GM21515 (cell line): ENCODE measurements around the gene PCSK1N.
"Not testable (repeated sequence)": the region's sequence is repeated elsewhere in the genome, so short reads cannot be mapped to it uniquely, and the experiment has no call there.

Source experiments
- ATAC-seq: cut with Tn5 transposase; IDR thresholded peaks from one replicate; pipeline ENCODE4 v1.9.1; 2021; ENCODE audit not compliant: unreplicated experiment

PCSK1N gene

GRCh38 chrX:48824066-48824465, 11.3 kb downstream of the PCSK1N start:
- ATAC-seq: no peak

GRCh38 chrX:48823053-48823452, 12.4 kb downstream of the PCSK1N start:
- no peak for ATAC-seq

- not testable (repeated sequence) for ATAC-seq
These were observed 16.0 kb downstream of the PCSK1N start for GRCh38 chrX:48819394-48819793.

- no peak for ATAC-seq
These were observed 16.5 kb downstream of the PCSK1N start for GRCh38 chrX:48818866-48819265.

- ATAC-seq: no peak
These were observed 17.3 kb downstream of the PCSK1N start for GRCh38 chrX:48818098-48818497.

GRCh38 chrX:48816014-48816810, 19.2 kb downstream of the PCSK1N start:
- ATAC-seq: no peak

GRCh38 chrX:48815266-48815665, 20.1 kb downstream of the PCSK1N start:
- no peak for ATAC-seq

- no peak for ATAC-seq
These were observed 20.7 kb downstream of the PCSK1N start for GRCh38 chrX:48814722-48815121.

GRCh38 chrX:48813644-48814043, 21.8 kb downstream of the PCSK1N start:
- ATAC-seq: no peak

GRCh38 chrX:48806081-48806480, 29.3 kb downstream of the PCSK1N start:
- no peak for ATAC-seq

GRCh38 chrX:48802905-48803200, 32.6 kb downstream of the PCSK1N start:
- ATAC-seq: no peak

GRCh38 chrX:48802089-48802904, 33.1 kb downstream of the PCSK1N start:
- ATAC-seq: peak; percentile 47

- peak; percentile 89 for ATAC-seq
These were observed 33.9 kb downstream of the PCSK1N start, which contains the start of gene HDAC6 for GRCh38 chrX:48801280-48802088. TSS of gene HDAC6 (plus strand) at chrX:48802067. CDS start at chrX:48802693, 626 bp downstream.

GRCh38 chrX:48800574-48801279, 34.7 kb downstream of the PCSK1N start:
- ATAC-seq: no peak

- ATAC-seq: no peak
These were observed 37.1 kb downstream of the PCSK1N start for GRCh38 chrX:48798318-48798717.

- no peak for ATAC-seq
These were observed 40.4 kb downstream of the PCSK1N start for GRCh38 chrX:48794911-48795515.

- no peak for ATAC-seq
These were observed 41.0 kb downstream of the PCSK1N start for GRCh38 chrX:48794340-48794910.

- ATAC-seq: no peak
These were observed 41.5 kb downstream of the PCSK1N start for GRCh38 chrX:48793935-48794334.

GRCh38 chrX:48792219-48792618, 43.2 kb downstream of the PCSK1N start:
- no peak for ATAC-seq
